Caco-2 (cell line): ENCODE measurements around the gene KREMEN2. TPM values are rescaled to one million over a fixed set of nuclear protein-coding genes. Genes with fewer than 3 reads are reported as not detected.

ENCODE experiments used
- BruUV-seq: library from RNA; stranded (reverse); fragments of 400-500 nt; replicated peaks from 2 replicates; lab custom pipeline; 2021; lab: Mats Ljungman, UMichigan
- CTCF ChIA-PET: fragments of 300-600 bp; sonication (Branson Sonifier 250); formaldehyde crosslinking; loops from one replicate; lab custom pipeline; 2022; ENCODE audit warnings: antibody characterized with exemption; lab: Charles Lee
- POLR2A ChIA-PET: fragments of 300-600 bp; sonication (Branson Sonifier 250); formaldehyde crosslinking; loops from one replicate; lab custom pipeline; 2022; ENCODE audit warnings: antibody characterized with exemption; lab: Charles Lee
- DNase-seq, 2 experiments: peaks; one replicate each; pipeline versions ENCODE4 v3.0.0 to v3.0.0-alpha.2; 2020 to 2022
- H3K27me3 ChIP-seq: replicated peaks from 2 replicates; pipeline ENCODE4 v1.6.0; 2011; ENCODE audit warnings: low read length; ENCODE audit not compliant: control insufficient read depth, insufficient read depth
- H3K36me3 ChIP-seq: 2 replicates; pipeline ENCODE4 v1.5.1; 2011; ENCODE audit warnings: low read length; ENCODE audit not compliant: control insufficient read depth, insufficient read depth
- H3K4me1 ChIP-seq: fragments of 250-450 bp; sonication (Bioruptor Pico); 2 replicates; pipeline ENCODE4 v1.5.1; 2020; ENCODE audit warnings: mild to moderate bottlenecking
- H3K4me3 ChIP-seq: 2 replicates; pipeline ENCODE4 v1.5.1; 2011; ENCODE audit warnings: low read depth, mild to moderate bottlenecking, control low read depth, low read length
- H3K9me3 ChIP-seq: fragments of 250-450 bp; sonication (Bioruptor Pico); 2 replicates; pipeline ENCODE4 v1.5.1; 2020; ENCODE audit warnings: mild to moderate bottlenecking, moderate library complexity
- H3K27ac Mint-ChIP-seq: one replicate; pipeline ENCODE4 v1.8.0; 2022; ENCODE audit warnings: mixed read lengths; ENCODE audit not compliant: unreplicated experiment
- H3K27me3 Mint-ChIP-seq: one replicate; pipeline ENCODE4 v1.8.0; 2022; ENCODE audit warnings: mixed read lengths; ENCODE audit not compliant: insufficient read depth, unreplicated experiment
- H3K36me3 Mint-ChIP-seq: one replicate; pipeline ENCODE4 v1.8.0; 2022; ENCODE audit warnings: mild to moderate bottlenecking, mixed read lengths; ENCODE audit not compliant: insufficient read depth, unreplicated experiment
- H3K4me1 Mint-ChIP-seq: one replicate; pipeline ENCODE4 v1.8.0; 2022; ENCODE audit warnings: low read depth, mixed read lengths; ENCODE audit not compliant: unreplicated experiment
- H3K4me3 Mint-ChIP-seq: one replicate; pipeline ENCODE4 v1.8.0; 2022; ENCODE audit warnings: mild to moderate bottlenecking, moderate library complexity, mixed read lengths; ENCODE audit not compliant: unreplicated experiment
- H3K9me3 Mint-ChIP-seq: one replicate; pipeline ENCODE4 v1.8.0; 2022; ENCODE audit warnings: mixed read lengths; ENCODE audit not compliant: unreplicated experiment
- CTCF ChIP-seq, 2 experiments: fragments of 200-600 bp in 1 of 2; IDR thresholded peaks; 1 replicate in 1 of 2; 2 replicates in 1 of 2; pipeline versions ENCODE4 v1.5.1 to v1.8.0; 2011 to 2022; ENCODE audit warnings: antibody characterized with exemption in 1 of 2, control low read depth in 1 of 2, inconsistent platforms in 1 of 2, low read depth in 1 of 2, low read length in 1 of 2, mild to moderate bottlenecking in 1 of 2, moderate library complexity in 1 of 2; ENCODE audit not compliant: insufficient read depth in 1 of 2, severe bottlenecking in 1 of 2, unreplicated experiment in 1 of 2
- intact Hi-C: fragments of 100-400 bp; cut with micrococcal nuclease; formaldehyde crosslinking; loops from one replicate; pipeline ENCODE4 v1.10.0; 2022; ENCODE audit not compliant: unreplicated experiment
- total RNA-seq: library from RNA; stranded (reverse); gene quantifications from 2 replicates; pipeline ENCODE4 v1.2.3, GENCODE V29; 2022

Gene KREMEN2
- total RNA-seq, 1 experiment from 2014 or later: 2.2 TPM

GRCh38 chr16:3007059-3007956, 43.2 kb downstream of the KREMEN2 start:
- Mint-ChIP-seq H3K36me3 (peaks cover 32% of the 10 kb centered on the region), H3K27ac (peak overlapping the region; percentile 94), H3K4me1 (peaks cover 18% of the 10 kb centered on the region), H3K9me3 (no peaks in the 10 kb centered on the region), H3K4me3 (peak overlapping the region; percentile 70), H3K27me3 (no peaks in the 10 kb centered on the region)
- Histone ChIP-seq H3K36me3 (no peaks in the 10 kb centered on the region), H3K4me1 (peaks cover 63% of the 10 kb centered on the region), H3K4me3 (no peak overlapping the region), H3K9me3 (no peaks in the 10 kb centered on the region), H3K27me3 (no peaks in the 10 kb centered on the region)
- CTCF ChIA-PET: interaction anchor here (0.6 to 6.6 kb wide), 5 partner anchors 14 to 151 kb away, joined by 3 to 113 read pairs (median 4); partner anchors contain the start of genes HCFC1R1, THOC6 and TNFRSF12A
- POLR2A ChIA-PET: interaction anchor here (0.5 to 6.5 kb wide), 3 partner anchors 14 to 127 kb away, joined by 4 to 83 read pairs (median 5); partner anchors contain the start of genes HCFC1R1, THOC6, TNFRSF12A and ZNF213
- intact Hi-C loops: no loop called here
- TF ChIP-seq CTCF (IDR thresholded peaks at IDR 0.05; ENCODE audit: insufficient read depth in 1 of 2, low read depth in 1 of 2, low read length in 1 of 2, severe bottlenecking in 1 of 2, unreplicated experiment in 1 of 2): no peak
- peak in 1 of 2 experiments; percentile 77 for DNase-seq
- BruUV-seq: no TSS peak

- no peak overlapping the region for H3K4me3 ChIP-seq
- H3K36me3 ChIP-seq: no peaks in the 10 kb centered on the region
- ChIA-PET POLR2A (interaction anchor here (0.5 to 6.5 kb wide), 3 partner anchors 14 to 127 kb away, joined by 4 to 83 read pairs (median 5); partner anchors contain the start of genes HCFC1R1, THOC6, TNFRSF12A and ZNF213), CTCF (interaction anchor here (1.3 to 6.6 kb wide), 3 partner anchors 13 to 24 kb away, joined by 3 to 113 read pairs (median 14); partner anchors contain the start of genes HCFC1R1, THOC6 and TNFRSF12A)
- DNase-seq: peak; percentile 67 to 88
- intact Hi-C loops: no loop called here
- Mint-ChIP-seq H3K4me1 (peaks cover 18% of the 10 kb centered on the region), H3K27me3 (no peaks in the 10 kb centered on the region), H3K36me3 (peaks cover 32% of the 10 kb centered on the region), H3K4me3 (peak overlapping the region; percentile 70), H3K9me3 (no peaks in the 10 kb centered on the region), H3K27ac (peak overlapping the region; percentile 94)
- TF ChIP-seq CTCF (IDR thresholded peaks at IDR 0.05; ENCODE audit: insufficient read depth in 1 of 2, low read depth in 1 of 2, low read length in 1 of 2, severe bottlenecking in 1 of 2, unreplicated experiment in 1 of 2): no peak
- H3K4me1 ChIP-seq: peaks cover 71% of the 10 kb centered on the region
- no peaks in the 10 kb centered on the region for H3K27me3 ChIP-seq
- BruUV-seq: no TSS peak
- H3K9me3 ChIP-seq: no peaks in the 10 kb centered on the region
Observed at GRCh38 chr16:3007957-3008689, 44.0 kb downstream of the KREMEN2 start.

- Mint-ChIP-seq H3K27me3 (no peaks in the 10 kb centered on the region), H3K9me3 (no peaks in the 10 kb centered on the region), H3K4me3 (peak overlapping the region; percentile 70), H3K4me1 (peaks cover 18% of the 10 kb centered on the region), H3K27ac (peak overlapping the region; percentile 94), H3K36me3 (peaks cover 30% of the 10 kb centered on the region)
- peak in 1 of 2 experiments; percentile 87 for DNase-seq
- H3K36me3 ChIP-seq: no peaks in the 10 kb centered on the region
- no peaks in the 10 kb centered on the region for H3K27me3 ChIP-seq
- BruUV-seq: no TSS peak
- H3K4me3 ChIP-seq: no peak overlapping the region
- POLR2A ChIA-PET: interaction anchor here (1.2 to 6.5 kb wide), 2 partner anchors 13 to 19 kb away, joined by 4 to 83 read pairs; partner anchors contain the start of genes HCFC1R1, THOC6 and TNFRSF12A
- H3K4me1 ChIP-seq: peaks cover 74% of the 10 kb centered on the region
- CTCF ChIA-PET: interaction anchor here (1.3 to 2.7 kb wide), 2 partner anchors 19 to 23 kb away, joined by 3 to 14 read pairs; no protein-coding TSS in a partner anchor
- intact Hi-C loops: no loop called here
- H3K9me3 ChIP-seq: no peaks in the 10 kb centered on the region
- TF ChIP-seq CTCF (IDR thresholded peaks at IDR 0.05; ENCODE audit: insufficient read depth in 1 of 2, low read depth in 1 of 2, low read length in 1 of 2, severe bottlenecking in 1 of 2, unreplicated experiment in 1 of 2): no peak
Observed at GRCh38 chr16:3008690-3009037, 44.6 kb downstream of the KREMEN2 start.
